ENCODE results near the gene ARHGAP15.

DNA sequence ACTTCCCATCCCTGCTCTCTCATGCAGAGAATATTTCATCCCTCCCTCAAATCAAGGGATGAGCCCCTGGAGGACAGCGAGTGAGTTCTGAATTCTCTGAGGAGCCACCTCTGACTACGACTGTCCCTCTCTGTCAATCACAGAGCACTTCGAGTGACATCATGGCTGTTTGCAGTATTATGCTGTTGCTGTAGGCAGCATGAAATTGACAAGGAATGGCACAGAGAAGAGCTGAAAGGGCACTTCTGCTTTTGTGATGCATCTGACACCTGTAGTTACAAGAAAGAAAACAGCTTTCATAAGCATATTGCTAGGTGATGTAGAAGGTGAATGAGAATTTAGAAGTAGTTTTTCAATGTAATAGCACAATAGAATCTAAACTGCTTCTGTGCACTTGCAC, 166.9 kb downstream of the ARHGAP15 start:
- TF ChIP-seq, protein P1, sequence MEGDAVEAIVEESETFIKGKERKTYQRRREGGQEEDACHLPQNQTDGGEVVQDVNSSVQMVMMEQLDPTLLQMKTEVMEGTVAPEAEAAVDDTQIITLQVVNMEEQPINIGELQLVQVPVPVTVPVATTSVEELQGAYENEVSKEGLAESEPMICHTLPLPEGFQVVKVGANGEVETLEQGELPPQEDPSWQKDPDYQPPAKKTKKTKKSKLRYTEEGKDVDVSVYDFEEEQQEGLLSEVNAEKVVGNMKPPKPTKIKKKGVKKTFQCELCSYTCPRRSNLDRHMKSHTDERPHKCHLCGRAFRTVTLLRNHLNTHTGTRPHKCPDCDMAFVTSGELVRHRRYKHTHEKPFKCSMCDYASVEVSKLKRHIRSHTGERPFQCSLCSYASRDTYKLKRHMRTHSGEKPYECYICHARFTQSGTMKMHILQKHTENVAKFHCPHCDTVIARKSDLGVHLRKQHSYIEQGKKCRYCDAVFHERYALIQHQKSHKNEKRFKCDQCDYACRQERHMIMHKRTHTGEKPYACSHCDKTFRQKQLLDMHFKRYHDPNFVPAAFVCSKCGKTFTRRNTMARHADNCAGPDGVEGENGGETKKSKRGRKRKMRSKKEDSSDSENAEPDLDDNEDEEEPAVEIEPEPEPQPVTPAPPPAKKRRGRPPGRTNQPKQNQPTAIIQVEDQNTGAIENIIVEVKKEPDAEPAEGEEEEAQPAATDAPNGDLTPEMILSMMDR (IDR thresholded peaks at IDR 0.05; ENCODE audit: low read length): no peak
- no peak for TF ChIP-seq EZH2 (IDR thresholded peaks at IDR 0.05; ENCODE audit: borderline replicate concordance, low read length)
